ENCODE data around the gene IFITM1. TPM values are rescaled to one million over a fixed set of nuclear protein-coding genes. Genes with fewer than 3 reads are reported as not detected.
"Not testable (repeated sequence)": the region's sequence is repeated elsewhere in the genome, so short reads cannot be mapped to it uniquely, and the experiment has no call there.

The IFITM1 gene
- total RNA-seq, 1 experiment from 2014 or later, result 216 TPM

DNA sequence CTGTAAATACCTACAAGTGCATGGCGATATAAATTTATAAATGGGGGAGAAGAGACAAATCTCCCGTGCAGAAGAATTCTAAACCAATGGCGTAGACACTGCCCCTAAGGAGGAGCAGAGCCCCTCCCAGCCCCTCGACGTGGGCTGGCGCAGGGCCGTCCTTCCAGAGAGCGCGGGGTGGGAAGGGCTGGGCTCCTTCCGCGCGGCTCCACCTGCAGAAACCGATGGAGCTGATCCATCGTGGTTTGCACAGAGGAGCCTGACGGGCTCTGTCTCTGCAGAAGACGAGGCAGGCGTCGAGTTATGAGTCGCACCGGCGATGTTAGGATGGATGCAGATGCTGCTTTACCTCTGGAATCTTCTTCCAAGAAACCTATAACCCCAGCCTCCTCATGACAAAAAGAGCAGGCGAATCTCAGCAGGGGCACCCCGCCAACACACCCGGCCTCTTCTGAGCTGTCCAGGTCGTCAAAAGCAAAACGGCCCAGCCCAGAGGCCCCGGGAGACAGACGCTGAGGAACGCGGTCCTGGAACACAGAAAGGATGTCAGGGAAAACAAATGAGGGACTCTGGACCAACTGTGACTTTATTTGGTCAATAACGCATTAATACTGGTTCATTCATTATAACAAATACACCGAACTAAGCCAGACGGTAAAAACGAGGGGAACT lies 44.4 kb downstream of the IFITM1 start:
- H3K27me3 ChIP-seq (ENCODE audit: low read length), result no peaks in the 10 kb centered on the region
- 0 out of 2 replicates have a peak, but pooled peaks cover 4% of the 10 kb centered on the region for H3K9me3 ChIP-seq (ENCODE audit: low read length)
- no peak overlapping the region for H3K4me3 ChIP-seq (ENCODE audit: low read length)
- H3K4me1 ChIP-seq (ENCODE audit: low read length), result peaks cover 9% of the 10 kb centered on the region
- DNase-seq, result no peak
- no peak overlapping the region for H3K9ac ChIP-seq (ENCODE audit: low read length)
- no peaks in the 10 kb centered on the region for H3K79me2 ChIP-seq (ENCODE audit: low read length)
- H3K27ac ChIP-seq (ENCODE audit: low read length), result no peak overlapping the region
- no peak overlapping the region for H3K4me2 ChIP-seq (ENCODE audit: low read depth, low read length, poor library complexity, severe bottlenecking)
- no peaks in the 10 kb centered on the region for H4K20me1 ChIP-seq (ENCODE audit: insufficient read depth, low read depth, low read length)
- H3K9me2 ChIP-seq (replicated peaks; ENCODE audit: insufficient read depth, low read length), result no peaks in the 10 kb centered on the region
- no peaks in the 10 kb centered on the region for H3K36me3 ChIP-seq (ENCODE audit: insufficient read depth, low read length)
- no peak overlapping the region for H2AFZ ChIP-seq (ENCODE audit: low read length)

- H3K4me1 ChIP-seq (ENCODE audit: low read length), result peaks cover 9% of the 10 kb centered on the region
- DNase-seq, result no peak
Observed at GRCh38 chr11:359181-359714, 45.4 kb downstream of the IFITM1 start.

GRCh38 chr11:360326-361280 lies 46.8 kb downstream of the IFITM1 start:
- H3K4me2 ChIP-seq (ENCODE audit: low read depth, low read length, poor library complexity, severe bottlenecking), result no peak overlapping the region
- peaks cover 4% of the 10 kb centered on the region for H3K4me1 ChIP-seq (ENCODE audit: low read length)
- no peak overlapping the region for H3K27ac ChIP-seq (ENCODE audit: low read length)

More at GRCh38 chr11:359181-359714, 45.4 kb downstream of the IFITM1 start:
- Histone ChIP-seq H3K36me3 (ENCODE audit: insufficient read depth, low read length) (no peaks in the 10 kb centered on the region), H3K9me3 (ENCODE audit: low read length) (0 out of 2 replicates have a peak, but pooled peaks cover 4% of the 10 kb centered on the region), H3K79me2 (ENCODE audit: low read length) (no peaks in the 10 kb centered on the region), H3K27me3 (ENCODE audit: low read length) (no peaks in the 10 kb centered on the region), H3K4me2 (ENCODE audit: low read depth, low read length, poor library complexity, severe bottlenecking) (no peak overlapping the region), H3K9ac (ENCODE audit: low read length) (no peak overlapping the region), H3K27ac (ENCODE audit: low read length) (no peak overlapping the region), H3K9me2 (replicated peaks; ENCODE audit: insufficient read depth, low read length) (no peaks in the 10 kb centered on the region), H4K20me1 (ENCODE audit: insufficient read depth, low read depth, low read length) (no peaks in the 10 kb centered on the region), H2AFZ (ENCODE audit: low read length) (no peak overlapping the region), H3K4me3 (ENCODE audit: low read length) (no peak overlapping the region)

GRCh38 chr11:362642-363442 lies 49.0 kb downstream of the IFITM1 start:
- H3K9me2 ChIP-seq (replicated peaks; ENCODE audit: insufficient read depth, low read length), result no peaks in the 10 kb centered on the region
- no peaks in the 10 kb centered on the region for H3K9me3 ChIP-seq (ENCODE audit: low read length)
- no peak overlapping the region for H2AFZ ChIP-seq (ENCODE audit: low read length)
- no peak overlapping the region for H3K9ac ChIP-seq (ENCODE audit: low read length)
- H3K79me2 ChIP-seq (ENCODE audit: low read length), result no peaks in the 10 kb centered on the region
- no peaks in the 10 kb centered on the region for H4K20me1 ChIP-seq (ENCODE audit: insufficient read depth, low read depth, low read length)
- no peaks in the 10 kb centered on the region for H3K4me1 ChIP-seq (ENCODE audit: low read length)
- H3K27ac ChIP-seq (ENCODE audit: low read length), result no peak overlapping the region
- no peaks in the 10 kb centered on the region for H3K27me3 ChIP-seq (ENCODE audit: low read length)
- no peak for DNase-seq
- no peak overlapping the region for H3K4me2 ChIP-seq (ENCODE audit: low read depth, low read length, poor library complexity, severe bottlenecking)
- no peak overlapping the region for H3K4me3 ChIP-seq (ENCODE audit: low read length)
- no peaks in the 10 kb centered on the region for H3K36me3 ChIP-seq (ENCODE audit: insufficient read depth, low read length)

More at GRCh38 chr11:360326-361280, 46.8 kb downstream of the IFITM1 start:
- Histone ChIP-seq H3K9me2 (replicated peaks; ENCODE audit: insufficient read depth, low read length) (no peaks in the 10 kb centered on the region), H4K20me1 (ENCODE audit: insufficient read depth, low read depth, low read length) (no peaks in the 10 kb centered on the region), H3K9ac (ENCODE audit: low read length) (no peak overlapping the region), H3K27me3 (ENCODE audit: low read length) (no peaks in the 10 kb centered on the region), H3K79me2 (ENCODE audit: low read length) (no peaks in the 10 kb centered on the region), H2AFZ (ENCODE audit: low read length) (no peak overlapping the region), H3K4me3 (ENCODE audit: low read length) (no peak overlapping the region), H3K36me3 (ENCODE audit: insufficient read depth, low read length) (no peaks in the 10 kb centered on the region), H3K9me3 (ENCODE audit: low read length) (0 out of 2 replicates have a peak, but pooled peaks cover 4% of the 10 kb centered on the region)
- no peak for DNase-seq

DNA sequence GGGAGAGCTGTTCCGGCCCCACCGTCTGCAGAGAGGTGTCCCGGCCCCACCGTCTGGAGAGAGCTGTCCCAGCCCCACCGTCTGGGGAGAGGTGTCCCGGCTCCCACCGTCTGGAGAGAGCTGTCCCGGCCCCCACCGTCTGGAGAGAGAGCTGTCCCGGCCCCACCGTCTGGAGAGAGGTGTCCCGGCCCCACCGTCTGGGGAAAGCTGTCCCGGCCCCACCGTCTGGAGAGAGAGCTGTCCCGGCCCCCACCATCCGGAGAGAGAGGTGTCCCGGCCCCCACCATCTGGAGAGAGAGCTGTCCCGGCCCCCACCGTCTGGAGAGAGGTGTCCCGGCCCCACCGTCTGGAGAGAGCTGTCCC lies 49.6 kb downstream of the IFITM1 start:
- H2AFZ ChIP-seq (ENCODE audit: low read length); H3K9me3 ChIP-seq (ENCODE audit: low read length); H3K27me3 ChIP-seq (ENCODE audit: low read length); H3K4me2 ChIP-seq (ENCODE audit: low read depth, low read length, poor library complexity, severe bottlenecking); H3K4me1 ChIP-seq (ENCODE audit: low read length); H3K9me2 ChIP-seq (replicated peaks; ENCODE audit: insufficient read depth, low read length); H4K20me1 ChIP-seq (ENCODE audit: insufficient read depth, low read depth, low read length); H3K9ac ChIP-seq (ENCODE audit: low read length); H3K4me3 ChIP-seq (ENCODE audit: low read length); DNase-seq; H3K36me3 ChIP-seq (ENCODE audit: insufficient read depth, low read length); H3K27ac ChIP-seq (ENCODE audit: low read length); H3K79me2 ChIP-seq (ENCODE audit: low read length): not testable (repeated sequence)

DNA sequence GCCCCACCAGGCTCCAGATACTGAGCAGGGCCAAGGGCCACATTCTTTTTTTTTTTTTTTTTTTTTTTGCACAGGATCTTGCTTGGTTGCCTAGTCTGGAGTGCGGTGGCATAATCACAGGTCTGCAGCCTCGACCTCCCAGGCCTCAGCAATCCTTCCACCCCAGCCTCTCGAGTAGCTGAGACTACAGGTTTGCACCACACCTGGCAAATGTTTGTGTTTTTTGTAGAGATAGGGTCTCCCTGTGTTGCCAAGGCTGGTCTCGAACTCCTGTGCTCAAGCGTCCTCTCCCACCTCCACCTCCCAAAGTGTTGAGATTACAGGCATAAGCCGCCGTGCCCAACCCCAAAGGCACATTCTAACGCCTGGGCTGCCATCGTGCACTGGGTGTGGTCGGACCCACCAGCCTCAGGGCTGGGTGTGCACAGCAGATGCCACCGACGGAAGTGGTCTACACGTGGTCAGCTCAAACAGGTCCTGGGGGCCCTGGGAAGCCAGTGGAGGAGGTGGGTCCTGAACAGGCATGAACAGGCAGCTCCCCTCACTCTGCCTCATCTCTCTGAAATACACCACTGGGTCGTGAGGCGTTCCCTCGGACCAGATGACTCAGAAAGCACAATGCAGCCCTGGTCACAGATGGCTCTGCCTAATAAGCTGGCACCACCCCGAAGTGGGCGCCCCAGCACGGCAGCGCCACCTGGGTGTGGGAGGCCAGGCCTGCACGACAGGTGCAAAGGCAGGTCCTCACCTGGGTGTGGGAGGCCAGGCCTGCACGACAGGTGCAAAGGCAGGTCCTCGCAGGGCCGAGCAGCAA lies 50.3 kb downstream of the IFITM1 start:
- Histone ChIP-seq H3K9me2 (replicated peaks; ENCODE audit: insufficient read depth, low read length) (no peaks in the 10 kb centered on the region), H2AFZ (ENCODE audit: low read length) (peak overlapping the region; percentile 62; the same call in 1 of the 2 replicates), H3K27me3 (ENCODE audit: low read length) (no peaks in the 10 kb centered on the region), H3K36me3 (ENCODE audit: insufficient read depth, low read length) (no peaks in the 10 kb centered on the region), H4K20me1 (ENCODE audit: insufficient read depth, low read depth, low read length) (no peaks in the 10 kb centered on the region), H3K4me2 (ENCODE audit: low read depth, low read length, poor library complexity, severe bottlenecking) (no peak overlapping the region), H3K79me2 (ENCODE audit: low read length) (no peaks in the 10 kb centered on the region), H3K27ac (ENCODE audit: low read length) (no peak overlapping the region), H3K9ac (ENCODE audit: low read length) (no peak overlapping the region), H3K4me3 (ENCODE audit: low read length) (no peak overlapping the region), H3K4me1 (ENCODE audit: low read length) (no peaks in the 10 kb centered on the region), H3K9me3 (ENCODE audit: low read length) (no peaks in the 10 kb centered on the region)
- DNase-seq, result peak; percentile 84

Measured in Karpas-422 (cell line).